ENCODE data around the gene LRRC47.
"Not testable (repeated sequence)": the region's sequence is repeated elsewhere in the genome, so short reads cannot be mapped to it uniquely, and the experiment has no call there.

The LRRC47 gene

DNA sequence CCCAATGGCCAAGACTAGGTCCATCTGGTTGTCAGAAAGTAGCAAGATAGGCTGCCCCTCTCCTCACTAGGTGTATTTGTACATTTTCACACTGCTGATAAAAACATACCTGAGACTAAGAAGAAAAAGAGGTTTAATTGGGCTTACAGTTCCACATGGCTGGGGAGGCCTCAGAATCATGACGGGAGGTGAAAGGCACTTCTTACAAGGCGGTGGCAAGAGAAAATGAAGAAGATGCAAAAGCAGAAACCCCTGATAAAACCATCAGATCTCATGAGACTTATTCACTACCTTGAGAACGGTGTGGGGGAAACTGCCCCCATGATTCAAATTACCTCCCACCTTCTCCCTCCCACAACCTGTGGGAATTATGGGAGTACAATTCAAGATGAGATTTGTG is 4.5 kb upstream of the LRRC47 start:
- not testable (repeated sequence) for H3K27ac Mint-ChIP-seq, ATAC-seq, H3K9me3 Mint-ChIP-seq, H3K4me3 Mint-ChIP-seq, DNase-seq
- H3K4me1 Mint-ChIP-seq, result peaks cover 15% of the 10 kb centered on the region
- peaks cover 45% of the 10 kb centered on the region for H3K27me3 Mint-ChIP-seq

GRCh38 chr1:3799976-3800685 is 3.8 kb upstream of the LRRC47 start:
- H3K4me1 Mint-ChIP-seq, result peaks cover 21% of the 10 kb centered on the region
- H3K27me3 Mint-ChIP-seq, result peaks cover 39% of the 10 kb centered on the region
- H3K9me3 Mint-ChIP-seq, result no peaks in the 10 kb centered on the region
- DNase-seq (no peak), ATAC-seq (no peak)
- H3K4me3 Mint-ChIP-seq, result no peak overlapping the region
- no peak overlapping the region for H3K27ac Mint-ChIP-seq

- peaks cover 54% of the 10 kb centered on the region for H3K4me1 Mint-ChIP-seq
- peaks cover 12% of the 10 kb centered on the region for H3K27me3 Mint-ChIP-seq
- peak overlapping the region; percentile 35 to 82 for H3K27ac Mint-ChIP-seq
- ATAC-seq (peak; percentile 31), DNase-seq (no peak)
- H3K4me3 Mint-ChIP-seq, result peak overlapping the region; percentile 88
- H3K9me3 Mint-ChIP-seq, result no peaks in the 10 kb centered on the region
These were observed 664 bp downstream of the LRRC47 start for GRCh38 chr1:3795453-3796214.

GRCh38 chr1:3790952-3791351 is 5.3 kb downstream of the LRRC47 start:
- H3K27ac Mint-ChIP-seq, result peak overlapping the region in 1 of 2 donors; percentile 42
- H3K4me3 Mint-ChIP-seq, result no peak overlapping the region
- H3K9me3 Mint-ChIP-seq, result no peaks in the 10 kb centered on the region
- ATAC-seq, result no peak
- DNase-seq, result no peak
- H3K4me1 Mint-ChIP-seq, result peaks cover 69% of the 10 kb centered on the region
- no peaks in the 10 kb centered on the region for H3K27me3 Mint-ChIP-seq

- Mint-ChIP-seq H3K27ac (peak overlapping the region in 1 of 2 donors; percentile 19), H3K9me3 (no peaks in the 10 kb centered on the region), H3K4me3 (no peak overlapping the region), H3K27me3 (no peaks in the 10 kb centered on the region), H3K4me1 (peaks cover 68% of the 10 kb centered on the region)
- DNase-seq (no peak), ATAC-seq (no peak)
These were observed 5.8 kb downstream of the LRRC47 start for GRCh38 chr1:3790500-3790923.

DNA sequence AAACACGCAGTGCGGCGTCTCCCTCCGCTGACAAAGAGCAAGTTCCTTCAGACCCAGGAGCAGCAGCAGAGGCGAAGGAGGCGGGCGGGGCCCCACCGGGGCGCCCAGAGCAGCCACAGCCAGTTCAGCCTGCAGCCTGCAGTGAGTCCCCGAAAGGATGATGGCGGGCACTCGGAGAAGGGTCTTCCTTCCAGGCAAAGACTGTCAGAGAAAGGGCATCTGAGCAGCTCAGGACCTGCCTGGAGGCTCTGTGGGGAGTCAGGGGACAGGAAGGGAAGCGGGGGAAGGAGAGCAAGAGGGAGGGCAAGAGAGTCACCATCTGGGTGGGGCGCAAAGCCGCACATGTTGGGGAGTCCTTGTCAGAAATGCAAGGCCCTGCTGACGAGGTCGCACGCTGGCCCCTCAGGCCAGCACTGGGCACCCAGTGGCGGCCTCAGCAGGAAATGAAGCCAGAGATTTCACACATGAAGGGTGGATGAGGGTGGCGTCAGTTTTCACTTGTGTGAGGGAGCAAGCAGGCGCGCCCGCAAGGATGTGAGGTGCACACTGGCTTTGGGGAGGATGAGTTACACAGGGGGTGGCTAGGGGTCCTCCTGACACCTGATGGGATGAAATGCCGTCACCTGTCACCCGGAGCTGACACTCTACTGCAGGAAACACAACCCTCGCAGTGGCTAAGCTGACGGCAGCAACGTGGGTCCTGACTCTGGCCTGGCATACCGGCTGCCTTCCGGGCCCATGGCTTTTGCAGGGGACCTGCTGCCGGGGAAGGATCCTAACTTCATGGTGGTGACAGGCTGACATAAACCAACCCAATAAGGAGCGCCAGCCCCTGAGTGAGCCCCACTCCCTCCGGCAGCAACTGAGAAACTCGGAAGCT is 6.6 kb downstream of the LRRC47 start:
- Mint-ChIP-seq H3K4me3 (no peak overlapping the region), H3K27ac (peak overlapping the region in 1 of 2 donors; percentile 65), H3K27me3 (no peaks in the 10 kb centered on the region), H3K9me3 (no peaks in the 10 kb centered on the region), H3K4me1 (peaks cover 60% of the 10 kb centered on the region)
- DNase-seq (no peak), ATAC-seq (no peak)

DNA sequence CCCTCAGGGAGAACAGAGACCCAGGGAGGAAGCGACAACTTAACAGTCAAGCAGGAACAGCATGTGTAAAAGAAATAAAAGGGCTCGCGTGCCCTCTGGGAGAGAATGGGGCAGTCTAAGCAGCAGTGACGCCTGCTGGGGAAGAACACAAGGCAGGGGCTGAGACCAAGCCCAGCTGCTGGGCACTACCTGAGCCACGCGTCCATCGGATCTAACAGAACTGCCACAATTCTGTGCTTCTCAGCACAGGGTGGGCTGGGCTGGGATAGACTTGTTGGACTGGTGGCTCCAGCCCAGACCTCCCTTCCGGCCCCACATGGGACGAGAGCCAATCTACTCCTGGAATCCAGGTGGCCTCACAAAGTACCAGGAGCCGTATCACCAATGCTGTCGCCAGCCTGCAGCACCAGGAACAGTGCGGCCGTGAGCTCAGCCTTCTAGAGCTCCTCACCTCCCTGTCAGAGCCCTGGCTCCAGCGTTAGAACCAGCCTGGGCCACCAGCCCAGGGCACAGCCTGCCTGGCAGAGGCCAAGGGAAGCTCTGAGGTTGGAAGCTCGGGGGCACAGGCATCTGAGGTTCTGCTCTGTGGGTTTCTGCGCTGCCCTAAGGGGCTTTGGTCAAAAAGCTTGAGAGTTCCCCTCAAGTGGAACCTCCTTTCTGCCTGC is 7.4 kb downstream of the LRRC47 start:
- Mint-ChIP-seq H3K4me1 (peaks cover 53% of the 10 kb centered on the region), H3K27me3 (no peaks in the 10 kb centered on the region), H3K27ac (peak overlapping the region in 1 of 2 donors; percentile 95), H3K4me3 (no peak overlapping the region), H3K9me3 (no peaks in the 10 kb centered on the region)
- ATAC-seq, result no peak
- DNase-seq, result no peak

DNA sequence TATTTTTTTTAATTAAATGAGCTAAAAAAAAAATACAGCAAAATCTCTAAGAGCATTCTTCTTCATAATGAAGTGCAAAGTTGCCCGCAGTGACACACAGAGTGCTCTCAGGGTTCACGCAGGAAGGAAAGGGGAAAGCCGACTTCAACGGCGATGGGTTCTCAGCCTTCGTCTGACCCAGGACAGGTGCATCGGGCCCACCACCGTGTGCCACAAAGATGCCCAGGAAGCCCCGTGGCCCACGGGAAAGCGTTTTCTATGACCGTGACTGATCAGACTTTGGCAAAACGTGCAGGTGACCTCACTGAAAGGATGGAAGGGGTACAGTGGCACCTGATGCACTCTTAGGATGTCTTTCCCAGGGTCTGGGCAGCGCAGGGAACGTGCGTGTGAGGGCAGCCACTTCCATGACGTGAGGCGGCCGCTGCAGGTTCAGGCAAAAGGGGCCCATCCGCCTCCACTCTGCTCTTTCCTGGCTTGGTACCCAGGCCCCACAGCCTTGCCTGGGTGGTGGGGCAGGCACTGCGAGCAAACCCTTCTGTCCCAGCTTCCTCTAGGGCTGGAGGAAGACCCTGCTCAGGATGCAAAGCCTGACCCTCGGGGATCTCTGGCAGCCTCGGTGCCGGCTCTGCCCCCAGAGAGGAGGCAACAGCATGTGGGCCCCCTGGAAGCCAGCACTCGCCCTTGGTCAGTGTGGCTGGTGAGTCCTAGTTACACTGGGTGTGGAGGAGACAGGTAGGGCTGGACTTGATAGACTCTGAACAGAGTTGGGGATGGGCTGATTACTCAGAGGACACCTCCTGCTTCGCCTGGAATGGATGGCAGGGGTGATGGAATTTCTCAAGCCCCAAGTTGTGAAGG is 8.3 kb downstream of the LRRC47 start:
- Mint-ChIP-seq H3K27ac (peak overlapping the region; percentile 87 to 95), H3K9me3 (no peaks in the 10 kb centered on the region), H3K4me1 (peaks cover 44% of the 10 kb centered on the region), H3K4me3 (peak overlapping the region in 1 of 2 donors; percentile 29), H3K27me3 (no peaks in the 10 kb centered on the region)
- ATAC-seq (no peak), DNase-seq (no peak)

GRCh38 chr1:3787349-3787715 is 9.0 kb downstream of the LRRC47 start:
- peak in 1 of 2 donors; percentile 70 for DNase-seq
- Mint-ChIP-seq H3K4me3 (peak overlapping the region in 1 of 2 donors; percentile 7), H3K4me1 (peaks cover 37% of the 10 kb centered on the region), H3K9me3 (no peaks in the 10 kb centered on the region), H3K27ac (peak overlapping the region in 1 of 2 donors; percentile 83), H3K27me3 (no peaks in the 10 kb centered on the region)
- peak; percentile 94 for ATAC-seq

GRCh38 chr1:3786468-3787348 is 9.6 kb downstream of the LRRC47 start:
- no peaks in the 10 kb centered on the region for H3K27me3 Mint-ChIP-seq
- DNase-seq (no peak), ATAC-seq (no peak)
- H3K4me1 Mint-ChIP-seq, result peaks cover 33% of the 10 kb centered on the region
- H3K9me3 Mint-ChIP-seq, result no peaks in the 10 kb centered on the region
- peak overlapping the region in 1 of 2 donors; percentile 7 for H3K4me3 Mint-ChIP-seq
- H3K27ac Mint-ChIP-seq, result peak overlapping the region in 1 of 2 donors; percentile 83

DNA sequence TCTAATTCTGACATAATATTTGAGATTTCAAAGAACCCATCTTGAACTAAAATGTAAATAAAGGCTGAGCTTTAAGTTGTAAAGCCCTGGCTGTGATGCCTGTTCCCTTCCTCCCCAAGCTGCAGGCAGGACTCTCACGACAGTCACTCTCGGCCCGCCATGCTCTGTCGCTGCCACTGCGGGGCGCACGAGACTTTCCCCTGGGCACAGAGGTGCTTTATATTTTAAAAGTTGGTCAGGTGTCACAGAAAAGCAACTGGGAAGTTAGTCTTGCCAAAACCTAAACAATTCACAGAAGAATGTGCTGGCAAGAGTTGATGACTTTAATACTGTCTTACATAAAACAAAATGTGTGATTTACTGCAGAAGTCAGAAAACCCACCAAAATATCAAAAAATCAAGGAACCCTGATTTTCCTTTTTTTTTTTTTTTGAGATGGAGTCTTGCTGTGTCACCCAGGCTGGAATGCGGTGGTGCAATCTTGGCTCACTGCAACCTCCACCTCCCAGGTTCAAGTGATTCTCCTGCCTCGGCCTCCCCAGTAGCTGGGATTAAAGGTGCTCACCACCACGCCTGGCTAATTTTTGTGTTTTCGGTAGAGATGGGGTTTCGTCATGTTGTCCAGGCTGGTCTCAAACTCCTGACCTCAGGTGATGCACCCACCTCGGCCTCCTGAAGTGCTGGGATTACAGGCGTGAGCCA is 10.7 kb downstream of the LRRC47 start:
- H3K27me3 Mint-ChIP-seq, result no peaks in the 10 kb centered on the region
- no peak overlapping the region for H3K4me3 Mint-ChIP-seq
- H3K27ac Mint-ChIP-seq, result no peak overlapping the region
- no peaks in the 10 kb centered on the region for H3K9me3 Mint-ChIP-seq
- no peak for ATAC-seq
- peaks cover 25% of the 10 kb centered on the region for H3K4me1 Mint-ChIP-seq
- DNase-seq, result no peak

DNA sequence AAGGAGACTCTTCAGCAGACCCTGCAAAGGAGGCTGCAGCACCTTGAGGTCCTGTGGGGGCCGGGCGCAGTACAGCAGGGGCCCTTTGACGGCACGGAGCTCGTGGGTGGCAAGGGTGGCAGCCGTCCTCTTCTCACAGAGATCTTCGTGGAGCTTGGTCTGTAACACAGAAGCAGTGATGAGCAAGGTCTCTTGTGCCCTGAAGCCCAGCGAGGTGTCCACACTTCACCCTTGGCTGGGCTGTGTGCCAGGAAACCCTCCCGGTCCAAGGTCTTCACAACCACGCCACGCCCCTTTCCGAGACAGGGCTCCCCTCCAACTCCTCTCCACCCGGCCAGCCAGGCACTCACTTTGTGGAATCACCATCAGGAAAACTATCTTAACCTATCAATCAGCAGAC is 11.3 kb downstream of the LRRC47 start:
- Mint-ChIP-seq H3K4me3 (no peak overlapping the region), H3K4me1 (peaks cover 25% of the 10 kb centered on the region), H3K27ac (no peak overlapping the region), H3K9me3 (no peaks in the 10 kb centered on the region), H3K27me3 (no peaks in the 10 kb centered on the region)
- no peak for ATAC-seq
- no peak for DNase-seq

All from stimulated activated naive CD8-positive, alpha-beta T cell treated with anti-CD3 and anti-CD28 coated beads, Interleukin-15, amount 100 ng/mL, for 72 hours (primary cell).